HT-29 (cell line): ENCODE results near the gene DOCK6. TPM values are rescaled to one million over a fixed set of nuclear protein-coding genes. Genes with fewer than 3 reads are reported as not detected.

Experiments used
- total RNA-seq: library from RNA; depleted of rRNA; stranded (reverse); fragments of >200 nt; shearing (Covaris generic); gene quantifications from 2 replicates; pipeline ENCODE4 v1.2.3, GENCODE V29; 2014; rRNA removed

The DOCK6 gene
- total RNA-seq, 1 experiment from 2014 or later, result 19.4 TPM

Other genes with a start within 250 kb of the DOCK6 start
- gene LDLR, start 173.1 kb downstream of the DOCK6 start, total RNA-seq, result 202 and 218 TPM in 2 replicates
- gene SPC24, start 106.7 kb downstream of the DOCK6 start, total RNA-seq, result 98.0 and 106 TPM in 2 replicates
- gene KANK2, start 65.0 kb downstream of the DOCK6 start, total RNA-seq, result 30.8 and 35.8 TPM in 2 replicates
- gene ANGPTL8, start 22.9 kb downstream of the DOCK6 start, total RNA-seq, result not detected in 2 replicates
- gene TSPAN16, start 33.6 kb upstream of the DOCK6 start, total RNA-seq, result not detected in 2 replicates
- 17.5 and 20.5 TPM in 2 replicates for gene RAB3D, start 77.1 kb upstream of the DOCK6 start, total RNA-seq
- 81.5 and 97.3 TPM in 2 replicates for gene TMEM205, start 83.7 kb upstream of the DOCK6 start, total RNA-seq
- gene CCDC159, start 84.0 kb upstream of the DOCK6 start, total RNA-seq, result 3.5 and 9.2 TPM in 2 replicates
- gene PLPPR2, start 92.9 kb upstream of the DOCK6 start, total RNA-seq, result 1.7 and 3.6 TPM in 2 replicates
- 3.9 and 5.4 TPM in 2 replicates for gene SWSAP1, start 112.1 kb upstream of the DOCK6 start, total RNA-seq
- gene EPOR, start 121.8 kb upstream of the DOCK6 start, total RNA-seq, result 3.7 and 3.8 TPM in 2 replicates
- gene RGL3, start 156.8 kb upstream of the DOCK6 start, total RNA-seq, result 69.4 and 71.5 TPM in 2 replicates
- gene ODAD3, start 172.6 kb upstream of the DOCK6 start, total RNA-seq, result not detected in 2 replicates
- 145 and 159 TPM in 2 replicates for gene PRKCSH, start 173.1 kb upstream of the DOCK6 start, total RNA-seq
- gene ELAVL3, start 218.5 kb upstream of the DOCK6 start, total RNA-seq, result not detected in 2 replicates
- gene ZNF653, start 243.3 kb upstream of the DOCK6 start, total RNA-seq, result 7.5 and 9.8 TPM in 2 replicates